NB4 (cell line): Measurements from ENCODE around the gene DSCAML1.

ENCODE experiments used
- CTCF ChIP-seq: IDR thresholded peaks from one replicate; pipeline ENCODE4 v1.5.1; 2012; ENCODE audit warnings: low read depth, low read length
- MYC ChIP-seq: IDR thresholded peaks from 2 replicates; pipeline ENCODE4 v1.6.1; 2011; ENCODE audit warnings: low read depth, low read length
- POLR2A ChIP-seq: IDR thresholded peaks from 2 replicates; pipeline ENCODE4 v1.6.1; 2011; ENCODE audit warnings: mild to moderate bottlenecking; ENCODE audit not compliant: insufficient read length; ENCODE audit errors: extremely low read depth

DNA sequence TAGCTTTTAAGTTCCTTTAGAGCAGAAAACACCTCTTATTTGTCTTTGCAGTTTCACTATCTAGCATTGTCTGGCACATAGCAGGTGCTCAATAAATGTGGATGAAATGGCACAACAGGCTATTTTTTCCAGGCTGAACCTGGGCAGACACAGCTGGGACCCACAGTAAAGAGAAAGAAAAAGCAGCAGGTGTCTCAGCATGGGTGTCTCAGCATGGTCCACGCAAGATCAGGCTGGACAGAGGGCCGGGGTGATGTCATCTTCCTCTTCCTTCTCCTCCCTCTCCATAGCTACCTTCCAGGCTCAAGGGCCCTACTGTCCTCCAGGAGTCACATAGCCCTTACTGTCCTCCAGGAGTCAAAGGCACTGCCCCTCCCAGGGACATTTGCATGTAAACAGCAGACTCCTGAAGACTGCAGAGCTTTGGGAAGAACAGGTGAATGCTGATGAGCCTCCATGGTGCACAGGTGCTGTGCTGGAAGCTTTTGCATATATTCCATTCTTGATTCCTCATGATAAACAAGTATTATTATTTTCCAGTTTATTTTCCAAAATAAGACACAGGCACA lies 65.2 kb downstream of the DSCAML1 start:
- TF ChIP-seq CTCF, result no peak
- no peak for TF ChIP-seq POLR2A
- no peak for TF ChIP-seq MYC
